GM18870 (cell line): ENCODE data around the gene OSBPL5.
"Not testable (repeated sequence)": the region's sequence is repeated elsewhere in the genome, so short reads cannot be mapped to it uniquely, and the experiment has no call there.

Experiments
- ATAC-seq: cut with Tn5 transposase; IDR thresholded peaks from one replicate; pipeline ENCODE4 v1.9.1; 2021; ENCODE audit warnings: moderate library complexity; ENCODE audit not compliant: unreplicated experiment

OSBPL5 gene

GRCh38 chr11:3123761-3124733, 41.1 kb downstream of the OSBPL5 start:
- no peak for ATAC-seq

- ATAC-seq = no peak
Observed at GRCh38 chr11:3123305-3123704, 41.8 kb downstream of the OSBPL5 start.

- no peak for ATAC-seq
Observed at GRCh38 chr11:3122775-3123201, 42.3 kb downstream of the OSBPL5 start.

GRCh38 chr11:3121931-3122774, 43.0 kb downstream of the OSBPL5 start:
- ATAC-seq = no peak

GRCh38 chr11:3121416-3121815, 43.7 kb downstream of the OSBPL5 start:
- no peak for ATAC-seq

GRCh38 chr11:3120071-3120792, 44.9 kb downstream of the OSBPL5 start:
- ATAC-seq = no peak

- no peak for ATAC-seq
Observed at GRCh38 chr11:3119141-3119821, 45.8 kb downstream of the OSBPL5 start.

- no peak for ATAC-seq
Observed at GRCh38 chr11:3115321-3115720, 49.8 kb downstream of the OSBPL5 start.

GRCh38 chr11:3113661-3114060, 51.4 kb downstream of the OSBPL5 start:
- ATAC-seq = not testable (repeated sequence)

- ATAC-seq = no peak
Observed at GRCh38 chr11:3111919-3112690, 53.0 kb downstream of the OSBPL5 start.

- ATAC-seq = no peak
Observed at GRCh38 chr11:3111466-3111865, 53.6 kb downstream of the OSBPL5 start.

- no peak for ATAC-seq
Observed at GRCh38 chr11:3109921-3110706, 55.0 kb downstream of the OSBPL5 start.

- ATAC-seq = no peak
Observed at GRCh38 chr11:3109434-3109833, 55.7 kb downstream of the OSBPL5 start.

- no peak for ATAC-seq
Observed at GRCh38 chr11:3108183-3108721, 56.9 kb downstream of the OSBPL5 start.

- ATAC-seq = no peak
Observed at GRCh38 chr11:3107608-3108182, 57.4 kb downstream of the OSBPL5 start.

- ATAC-seq = no peak
Observed at GRCh38 chr11:3106736-3107524, 58.2 kb downstream of the OSBPL5 start.
